ENCODE data around the gene FGF12. TPM values are rescaled to one million over a fixed set of nuclear protein-coding genes. Genes with fewer than 3 reads are reported as not detected.

FGF12 gene
- total RNA-seq, 4 donors from 2014 or later: 0.46 to 1.2 (median 0.72) TPM

- TF ChIP-seq CTCF (IDR thresholded peaks at IDR 0.05 in 4 of 5, conservative IDR thresholded peaks at IDR 0.05 in 1 of 5): no peak
- no peak for TF ChIP-seq POLR2A (IDR thresholded peaks at IDR 0.05)
- no peaks in the 10 kb centered on the region for H3K36me3 ChIP-seq
- no peak for ATAC-seq
- no peak for DNase-seq
- H3K9me3 ChIP-seq: no peaks in the 10 kb centered on the region
- H3K27ac ChIP-seq: no peak overlapping the region
- no peaks in the 10 kb centered on the region for H3K27me3 ChIP-seq
- no peaks in the 10 kb centered on the region for H3K4me1 ChIP-seq
- no peak overlapping the region for H3K4me3 ChIP-seq
- intact Hi-C loops (cut with DNase I; ENCODE audit: low total_unique reads): no loop called here
- in situ Hi-C loops (cut with MboI; ENCODE audit: low sequenced_read_pairs in 4 of 4): loop anchor here in 2 of 4 donors (25.0 kb wide), 1 partner anchor 989 kb away; the partner anchor contains the start of gene ATP13A4 (in 2 of the 2)
Observed at GRCh38 chr3:192573240-192573639, 154.1 kb downstream of the FGF12 start.

- Histone ChIP-seq H3K4me3 (peak overlapping the region; percentile 44 to 60 (median 51)), H3K27me3 (no peaks in the 10 kb centered on the region), H3K9me3 (no peaks in the 10 kb centered on the region), H3K4me1 (no peaks in the 10 kb centered on the region), H3K36me3 (no peaks in the 10 kb centered on the region), H3K27ac (peak overlapping the region in 1 of 4 donors; percentile 20)
- intact Hi-C loops (cut with DNase I; ENCODE audit: low total_unique reads): no loop called here
- ATAC-seq (peak in 1 of 2 donors; percentile 84), DNase-seq (peak; percentile 4 to 55)
- no peak for TF ChIP-seq POLR2A (IDR thresholded peaks at IDR 0.05)
- TF ChIP-seq CTCF (IDR thresholded peaks at IDR 0.05 in 4 of 5, conservative IDR thresholded peaks at IDR 0.05 in 1 of 5): no peak
- in situ Hi-C loops (cut with MboI; ENCODE audit: low sequenced_read_pairs in 4 of 4): loop anchor here in 2 of 4 donors (25.0 kb wide), 1 partner anchor 991 kb away; the partner anchor contains the start of gene ATP13A4 (in 2 of the 2)
Observed at GRCh38 chr3:192570821-192571791, 156.2 kb downstream of the FGF12 start.

GRCh38 chr3:192570315-192570714 lies 157.0 kb downstream of the FGF12 start:
- no peaks in the 10 kb centered on the region for H3K9me3 ChIP-seq
- H3K36me3 ChIP-seq: no peaks in the 10 kb centered on the region
- no peak overlapping the region for H3K27ac ChIP-seq
- intact Hi-C loops (cut with DNase I; ENCODE audit: low total_unique reads) (no loop called here), in situ Hi-C loops (cut with MboI; ENCODE audit: low sequenced_read_pairs in 4 of 4) (loop anchor here in 2 of 4 donors (25.0 kb wide), 1 partner anchor 992 kb away; the partner anchor contains the start of gene ATP13A4 (in 2 of the 2))
- H3K27me3 ChIP-seq: no peaks in the 10 kb centered on the region
- H3K4me1 ChIP-seq: no peaks in the 10 kb centered on the region
- TF ChIP-seq POLR2A (IDR thresholded peaks at IDR 0.05) (no peak), CTCF (IDR thresholded peaks at IDR 0.05 in 4 of 5, conservative IDR thresholded peaks at IDR 0.05 in 1 of 5) (no peak)
- H3K4me3 ChIP-seq: no peak overlapping the region
- no peak for ATAC-seq
- DNase-seq: no peak

GRCh38 chr3:192566706-192567290 lies 160.5 kb downstream of the FGF12 start:
- no peak overlapping the region for H3K4me3 ChIP-seq
- H3K27ac ChIP-seq: no peak overlapping the region
- DNase-seq (peak; percentile 25 to 29), ATAC-seq (peak; percentile 57 to 72)
- H3K9me3 ChIP-seq: no peaks in the 10 kb centered on the region
- no peaks in the 10 kb centered on the region for H3K36me3 ChIP-seq
- intact Hi-C loops (cut with DNase I; ENCODE audit: low total_unique reads) (loop anchor here (1.0 to 5.0 kb wide), 3 partner anchors 237 to 1006 kb away; no protein-coding TSS in a partner anchor), in situ Hi-C loops (cut with MboI; ENCODE audit: low sequenced_read_pairs in 4 of 4) (loop anchor here in 3 of 4 donors (5.0 to 25.0 kb wide), 4 partner anchors 236 to 996 kb away; partner anchors contain the start of gene ATP13A4 (in 2 of the 3))
- H3K4me1 ChIP-seq: no peaks in the 10 kb centered on the region
- TF ChIP-seq CTCF (IDR thresholded peaks at IDR 0.05 in 4 of 5, conservative IDR thresholded peaks at IDR 0.05 in 1 of 5): peak; percentile 40 to 83 (median 59)
- TF ChIP-seq POLR2A (IDR thresholded peaks at IDR 0.05): no peak
- no peaks in the 10 kb centered on the region for H3K27me3 ChIP-seq
